MG63 (cell line): ENCODE results near the gene CACNA1D. TPM values are rescaled to one million over a fixed set of nuclear protein-coding genes. Genes with fewer than 3 reads are reported as not detected.
A peak's percentile ranks its signal among the peaks of the same experiment; 100 is the strongest.
"Not testable (repeated sequence)": the region's sequence is repeated elsewhere in the genome, so short reads cannot be mapped to it uniquely, and the experiment has no call there.

Experiments used
- DNase-seq: peaks from one replicate; pipeline ENCODE4 v3.0.0-alpha.2; 2020
- H3K27me3 ChIP-seq: fragments of 250-450 bp; sonication (Bioruptor Pico); 2 replicates; pipeline ENCODE4 v1.5.1; 2020; ENCODE audit warnings: mild to moderate bottlenecking, moderate library complexity
- H3K36me3 ChIP-seq: fragments of 250-450 bp; sonication (Bioruptor Pico); 2 replicates; pipeline ENCODE4 v1.5.1; 2020; ENCODE audit warnings: mild to moderate bottlenecking, moderate library complexity
- H3K4me3 ChIP-seq: fragments of 250-450 bp; sonication (Bioruptor Pico); 2 replicates; pipeline ENCODE4 v1.5.1; 2020; ENCODE audit warnings: mild to moderate bottlenecking, moderate library complexity
- H3K9me3 ChIP-seq: fragments of 250-450 bp; sonication (Bioruptor Pico); 2 replicates; pipeline ENCODE4 v1.5.1; 2020; ENCODE audit warnings: mild to moderate bottlenecking, moderate library complexity
- total RNA-seq: library from RNA; depleted of rRNA; stranded (reverse); fragments of >200 nt; shearing (Covaris generic); gene quantifications from 2 replicates; pipeline ENCODE4 v1.2.3, GENCODE V29; 2014; ENCODE audit warnings: low replicate concordance; rRNA removed

CACNA1D gene
- not detected in 2 replicates for total RNA-seq

DNA sequence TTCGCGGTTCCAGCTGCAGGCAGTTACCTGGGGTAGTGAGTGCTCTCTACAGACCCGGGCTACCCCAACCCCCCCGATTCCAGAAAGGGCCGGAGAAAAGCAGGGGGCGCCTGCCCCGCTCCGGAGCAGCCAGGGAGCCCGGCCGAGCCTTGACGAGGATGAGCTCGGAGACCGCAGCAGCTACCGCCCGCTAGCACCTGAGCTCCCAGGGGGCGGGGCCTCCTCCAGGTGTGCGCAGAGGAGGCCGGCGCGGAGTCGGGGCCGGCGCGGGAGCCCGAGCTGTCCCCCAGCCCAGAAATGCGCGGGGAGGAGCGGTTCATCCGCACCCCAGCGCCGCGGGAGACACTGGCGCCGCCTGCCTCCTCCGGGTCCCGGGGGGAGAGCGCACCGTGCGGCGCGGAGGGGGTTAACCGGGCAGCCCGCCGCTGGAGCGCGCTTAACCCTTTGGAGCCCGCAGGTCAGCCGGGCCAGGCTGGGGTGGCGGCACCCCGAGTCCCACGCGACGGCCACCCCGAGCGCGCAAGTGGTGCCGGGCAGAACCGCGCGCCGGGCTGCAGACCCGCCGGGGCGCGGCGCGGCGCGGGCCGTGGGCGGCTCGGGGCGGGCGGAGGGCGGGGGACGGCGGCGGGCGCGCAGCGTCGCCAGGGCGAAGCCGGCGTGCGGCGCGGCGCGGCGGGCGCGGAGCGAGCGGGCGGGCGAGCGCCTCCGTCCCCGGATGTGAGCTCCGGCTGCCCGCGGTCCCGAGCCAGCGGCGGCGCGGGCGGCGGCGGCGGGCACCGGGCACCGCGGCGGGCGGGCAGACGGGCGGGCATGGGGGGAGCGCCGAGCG is at the start of gene CACNA1D:
CACNA1D (plus strand) TSS at position 649 of the 829 bp plus-strand sequence. CDS start 556 bp downstream, outside the sequence.
- Histone ChIP-seq H3K9me3 (no peaks in the 10 kb centered on the region), H3K36me3 (no peaks in the 10 kb centered on the region), H3K27me3 (no peaks in the 10 kb centered on the region), H3K4me3 (peak within 1 kb of the TSS; percentile 24; the same call in 1 of the 2 replicates)
- DNase-seq: peak; percentile 28

DNA sequence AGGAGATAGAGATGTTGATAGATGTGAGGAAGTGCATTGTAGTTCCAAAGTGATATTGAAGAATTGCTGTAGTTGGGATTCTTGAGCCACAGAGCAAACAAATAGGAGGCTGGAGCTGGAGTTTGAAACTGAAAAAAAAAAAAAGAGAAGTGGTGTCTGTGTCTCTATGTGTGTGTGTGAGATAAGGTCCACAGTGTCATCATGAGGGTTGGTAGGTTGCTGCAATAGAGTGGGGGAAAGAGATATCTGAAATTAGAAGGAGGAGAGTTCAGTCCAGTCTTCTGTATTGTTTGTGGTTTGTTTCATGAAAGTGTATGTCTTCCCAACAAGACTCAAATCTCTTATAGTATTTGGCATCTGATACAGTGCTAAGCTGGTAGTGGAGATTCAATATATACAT is 37.3 kb upstream of the CACNA1D start:
- Histone ChIP-seq H3K9me3 (no peaks in the 10 kb centered on the region), H3K27me3 (no peaks in the 10 kb centered on the region), H3K4me3 (no peak overlapping the region), H3K36me3 (no peaks in the 10 kb centered on the region)
- no peak for DNase-seq

DNA sequence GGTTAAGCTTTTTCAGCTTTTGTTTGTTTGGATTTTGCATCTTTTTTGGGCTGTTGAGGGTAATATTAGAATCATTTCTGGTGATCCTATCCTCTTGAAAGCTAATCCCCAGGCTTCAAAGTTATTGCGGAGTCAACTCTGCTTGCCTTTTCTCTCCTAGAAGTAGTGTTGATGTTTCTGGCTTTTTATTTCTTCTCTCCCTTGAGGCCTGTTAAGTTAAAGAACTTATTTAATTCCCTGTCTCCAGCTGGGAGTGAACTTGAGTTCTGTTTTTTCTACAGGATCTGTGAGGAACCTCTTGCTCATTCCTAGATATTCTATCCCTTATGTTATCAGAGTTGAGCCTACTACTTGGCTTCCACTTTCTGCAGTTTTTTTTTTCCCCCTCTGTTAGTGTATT is 34.1 kb upstream of the CACNA1D start:
- H3K9me3 ChIP-seq: no peaks in the 10 kb centered on the region
- no peaks in the 10 kb centered on the region for H3K27me3 ChIP-seq
- H3K4me3 ChIP-seq: no peak overlapping the region
- H3K36me3 ChIP-seq: no peaks in the 10 kb centered on the region
- no peak for DNase-seq

DNA sequence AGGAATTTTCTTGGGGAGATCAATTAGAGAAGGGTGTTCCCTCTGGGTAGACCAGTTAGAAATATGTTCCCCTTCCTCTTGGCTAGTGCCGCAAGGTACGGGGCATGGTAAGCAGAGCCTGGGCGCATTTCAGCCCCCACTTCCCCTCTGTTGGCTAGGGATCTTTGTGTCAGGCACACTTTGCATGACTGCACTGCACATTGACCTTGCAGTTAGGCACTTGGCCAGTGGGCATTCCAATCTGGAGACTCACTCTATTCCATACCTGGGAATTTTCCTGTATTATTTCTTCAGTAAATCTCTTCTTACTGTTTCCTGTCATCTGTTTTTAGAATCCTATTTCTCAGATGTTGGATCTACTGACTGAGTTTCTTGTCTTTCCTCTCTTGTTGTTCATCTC is 30.0 kb upstream of the CACNA1D start:
- no peaks in the 10 kb centered on the region for H3K27me3 ChIP-seq
- DNase-seq: no peak
- H3K36me3 ChIP-seq: no peaks in the 10 kb centered on the region
- no peak overlapping the region for H3K4me3 ChIP-seq
- H3K9me3 ChIP-seq: no peaks in the 10 kb centered on the region

DNA sequence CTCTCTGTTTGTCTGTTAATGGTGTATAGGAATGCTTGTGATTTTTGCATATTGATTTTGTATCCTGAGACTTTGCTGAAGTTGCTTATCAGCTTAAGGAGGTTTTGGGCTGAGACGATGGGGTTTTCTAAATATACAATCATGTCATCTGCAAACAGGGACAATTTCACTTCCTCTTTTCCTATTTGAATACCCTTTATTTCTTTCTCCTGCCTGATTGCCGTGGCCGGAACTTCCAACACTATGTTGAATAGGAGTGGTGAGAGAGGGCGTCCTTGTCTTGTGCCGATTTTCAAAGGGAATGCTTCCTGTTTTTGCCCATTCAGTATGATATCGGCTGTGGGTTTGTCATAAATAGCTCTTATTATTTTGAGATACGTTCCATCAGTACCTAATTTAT is 24.7 kb upstream of the CACNA1D start:
- not testable (repeated sequence) for H3K9me3 ChIP-seq, H3K4me3 ChIP-seq, H3K36me3 ChIP-seq, DNase-seq, H3K27me3 ChIP-seq

DNA sequence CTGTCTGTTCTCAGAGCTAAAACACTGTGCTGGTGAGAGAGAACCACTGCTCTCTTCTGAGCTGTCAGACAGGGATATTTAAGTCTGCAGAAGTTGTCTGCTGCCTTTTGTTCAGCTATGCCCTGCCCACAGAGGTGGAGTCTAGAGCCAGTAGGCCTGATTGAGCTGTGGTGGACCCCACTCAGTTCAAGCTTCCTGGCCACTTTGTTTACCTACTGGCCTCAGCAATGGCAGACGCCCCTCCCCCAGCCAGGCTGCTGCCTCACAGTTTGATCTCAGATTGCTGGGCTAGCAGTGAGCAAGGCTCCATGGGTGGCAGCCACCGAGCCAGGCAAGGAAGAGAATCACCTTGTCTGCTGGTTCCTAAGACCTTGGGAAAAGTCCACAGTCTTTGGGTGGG is 21.0 kb upstream of the CACNA1D start:
- Histone ChIP-seq H3K4me3 (no peak overlapping the region), H3K36me3 (no peaks in the 10 kb centered on the region), H3K27me3 (no peaks in the 10 kb centered on the region), H3K9me3 (no peaks in the 10 kb centered on the region)
- no peak for DNase-seq

DNA sequence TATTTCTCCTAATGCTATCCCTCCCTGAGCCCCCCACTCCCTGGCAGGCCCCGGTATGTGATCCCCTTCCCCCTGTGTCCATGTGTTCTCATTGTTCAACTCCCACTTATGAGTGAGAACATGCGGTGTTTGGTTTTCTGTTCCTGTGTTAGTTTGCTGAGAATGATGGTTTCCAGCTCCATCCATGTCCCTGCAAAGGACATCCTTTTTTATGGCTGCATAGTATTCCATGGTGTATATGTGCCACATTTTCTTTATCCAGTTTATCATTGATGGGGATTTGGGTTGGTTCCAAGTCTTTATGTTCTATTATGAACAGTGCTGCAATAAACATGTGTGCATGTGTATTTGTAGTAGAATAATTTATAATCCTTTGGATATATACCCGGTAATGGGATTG is 18.0 kb upstream of the CACNA1D start:
- not testable (repeated sequence) for DNase-seq, H3K36me3 ChIP-seq

DNA sequence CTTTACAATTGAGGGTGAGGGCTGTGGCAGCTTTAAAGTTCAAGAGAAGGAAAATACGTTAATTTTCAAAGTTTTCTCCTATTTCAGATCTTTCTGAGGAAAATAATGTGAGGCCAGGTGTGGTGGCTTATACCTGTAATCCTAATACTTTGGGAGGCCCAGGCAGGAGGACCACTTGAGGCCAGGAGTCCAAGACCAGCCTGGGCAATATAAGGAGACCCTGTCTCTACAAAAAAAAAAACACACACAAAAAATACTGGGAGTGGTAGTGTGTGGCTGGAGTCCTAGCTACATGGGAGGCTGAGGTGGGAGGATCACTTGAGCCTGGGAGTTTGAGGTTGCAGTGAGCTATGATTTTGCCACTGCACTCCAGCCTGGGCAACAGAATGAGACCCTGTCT is 16.7 kb upstream of the CACNA1D start:
- H3K4me3 ChIP-seq, H3K9me3 ChIP-seq, H3K27me3 ChIP-seq, DNase-seq, H3K36me3 ChIP-seq: not testable (repeated sequence)

More for the DNA sequence above, 18.0 kb upstream of the CACNA1D start:
- H3K9me3 ChIP-seq, H3K27me3 ChIP-seq, H3K4me3 ChIP-seq: not testable (repeated sequence)

DNA sequence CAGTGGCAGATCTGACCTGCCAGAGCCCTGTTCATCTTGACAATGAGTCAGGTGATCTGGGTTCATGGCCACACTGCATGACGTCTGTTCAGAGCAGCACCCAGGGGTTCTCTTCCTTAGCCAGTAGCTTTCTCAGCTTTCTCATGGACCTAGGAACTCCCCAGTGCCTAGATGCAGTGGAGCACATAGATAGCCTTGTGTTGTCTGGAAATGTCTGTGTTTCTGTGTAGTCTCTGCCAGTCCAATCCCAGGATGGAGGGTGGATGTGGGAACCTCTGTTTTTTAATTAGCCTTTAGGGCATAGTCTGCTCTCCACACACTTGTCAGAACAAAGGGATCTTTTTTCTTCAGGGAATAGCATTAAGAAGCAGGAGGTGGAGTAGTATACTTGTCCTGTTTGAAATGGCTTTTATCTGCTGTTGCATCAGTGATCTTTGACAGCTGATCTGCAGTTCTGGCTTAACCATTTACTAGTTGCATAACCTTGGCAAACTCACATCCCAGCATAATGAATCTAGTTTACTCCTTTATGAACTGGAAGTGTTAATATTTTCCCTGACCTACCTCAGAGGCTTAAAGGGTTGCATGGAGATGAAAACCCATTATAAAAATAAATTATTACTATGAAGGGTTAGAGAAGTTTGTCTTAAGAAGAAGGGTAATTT is 16.1 kb upstream of the CACNA1D start:
- Histone ChIP-seq H3K27me3 (no peaks in the 10 kb centered on the region), H3K9me3 (no peaks in the 10 kb centered on the region), H3K36me3 (no peaks in the 10 kb centered on the region), H3K4me3 (no peak overlapping the region)
- DNase-seq: no peak

DNA sequence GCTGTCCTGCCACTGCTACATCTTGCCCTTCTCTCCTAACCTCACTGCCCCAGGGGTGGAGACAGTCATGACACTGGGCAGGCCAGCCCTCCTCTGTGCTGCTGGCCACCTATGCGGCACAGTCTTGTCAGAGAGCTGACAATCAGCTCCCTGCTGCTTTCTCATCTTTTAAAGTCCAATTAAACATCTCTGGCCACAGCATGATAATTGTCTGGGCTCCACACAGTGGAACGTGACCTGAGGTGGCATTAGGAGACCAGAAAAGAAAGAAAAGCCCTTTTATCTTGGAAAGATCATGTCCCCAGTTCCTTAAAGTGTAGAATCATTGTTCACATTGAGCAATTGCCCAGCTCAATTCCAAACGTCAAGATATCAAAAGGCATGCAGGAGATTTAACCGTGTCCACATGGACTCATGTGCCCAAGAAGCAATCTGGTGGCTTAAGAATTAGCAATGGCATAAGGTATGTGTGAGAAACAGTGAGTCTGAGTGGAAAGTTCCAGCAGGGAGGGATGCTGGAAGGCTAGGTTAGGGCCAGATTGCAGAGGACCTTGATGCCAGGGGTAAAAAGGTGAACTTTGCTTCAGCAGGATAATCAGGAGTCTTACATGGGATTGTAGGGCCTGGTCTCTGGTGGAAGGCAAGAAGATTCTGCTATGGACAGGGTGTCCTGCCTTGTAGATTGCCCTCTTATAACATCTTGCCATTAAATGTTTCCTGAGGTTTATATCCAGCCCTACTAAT is 15.3 kb upstream of the CACNA1D start:
- no peaks in the 10 kb centered on the region for H3K9me3 ChIP-seq
- no peak overlapping the region for H3K4me3 ChIP-seq
- H3K27me3 ChIP-seq: no peaks in the 10 kb centered on the region
- H3K36me3 ChIP-seq: no peaks in the 10 kb centered on the region
- DNase-seq: no peak

DNA sequence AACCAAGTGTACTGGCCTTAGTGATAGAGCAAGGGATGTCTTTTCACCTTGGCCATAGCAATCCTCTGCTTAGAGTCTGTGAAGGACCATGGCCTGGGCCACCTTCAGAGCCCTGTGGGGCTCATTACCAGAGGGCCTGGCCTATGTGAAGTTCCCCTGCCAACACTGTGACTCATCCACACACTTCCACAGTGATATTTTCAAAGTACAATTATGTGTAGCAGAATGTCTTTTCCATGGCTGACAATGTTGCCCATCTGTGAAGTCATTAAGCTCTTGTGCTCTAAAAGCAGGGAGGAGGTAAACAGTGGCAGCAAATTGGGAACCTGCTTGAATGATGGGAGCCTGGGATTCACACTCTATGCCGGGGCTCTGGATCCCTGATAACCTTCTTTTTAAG is 12.2 kb upstream of the CACNA1D start:
- DNase-seq: no peak
- no peak overlapping the region for H3K4me3 ChIP-seq
- H3K9me3 ChIP-seq: no peaks in the 10 kb centered on the region
- H3K36me3 ChIP-seq: no peaks in the 10 kb centered on the region
- no peaks in the 10 kb centered on the region for H3K27me3 ChIP-seq

DNA sequence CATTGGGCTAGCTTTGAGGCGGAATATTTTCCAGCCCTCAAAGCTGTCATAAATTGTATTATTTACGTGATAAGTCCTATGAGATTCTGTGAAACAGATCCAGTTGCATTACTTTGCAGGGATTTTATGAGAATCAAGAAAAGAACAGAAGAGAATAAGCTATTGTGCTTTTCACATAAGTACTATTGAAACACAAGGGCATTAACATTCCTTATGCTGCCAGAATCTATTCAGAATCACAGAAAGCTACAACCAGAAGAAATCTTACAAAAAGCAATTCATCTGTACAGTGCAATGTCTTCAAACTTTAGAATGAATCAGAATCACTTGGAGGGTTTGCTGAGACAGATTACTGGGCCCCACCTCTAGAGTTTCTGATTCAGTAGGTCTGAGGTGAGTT is 10.6 kb upstream of the CACNA1D start:
- Histone ChIP-seq H3K4me3 (no peak overlapping the region), H3K36me3 (no peaks in the 10 kb centered on the region), H3K27me3 (no peaks in the 10 kb centered on the region), H3K9me3 (no peaks in the 10 kb centered on the region)
- DNase-seq: no peak

DNA sequence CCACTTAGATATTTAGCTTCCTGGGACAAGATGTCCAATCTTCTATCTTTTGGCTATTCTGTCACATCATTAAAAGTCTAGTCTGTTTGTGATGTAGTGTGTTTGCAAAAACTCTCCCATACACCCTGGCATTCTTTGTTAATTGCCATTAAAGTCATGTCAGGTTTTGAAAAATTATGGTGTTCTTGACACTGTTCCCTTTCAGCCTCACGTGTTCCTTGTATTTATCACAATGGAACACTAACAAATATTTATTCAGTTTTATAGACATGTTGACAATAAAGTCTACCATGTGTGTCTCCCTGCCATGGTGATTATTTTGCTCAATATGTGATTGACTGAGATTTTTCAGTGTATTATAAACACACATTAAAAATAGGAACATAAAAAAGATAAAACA is 9.4 kb upstream of the CACNA1D start:
- H3K4me3 ChIP-seq: no peak overlapping the region
- H3K9me3 ChIP-seq: no peaks in the 10 kb centered on the region
- no peaks in the 10 kb centered on the region for H3K36me3 ChIP-seq
- DNase-seq: no peak
- H3K27me3 ChIP-seq: no peaks in the 10 kb centered on the region

DNA sequence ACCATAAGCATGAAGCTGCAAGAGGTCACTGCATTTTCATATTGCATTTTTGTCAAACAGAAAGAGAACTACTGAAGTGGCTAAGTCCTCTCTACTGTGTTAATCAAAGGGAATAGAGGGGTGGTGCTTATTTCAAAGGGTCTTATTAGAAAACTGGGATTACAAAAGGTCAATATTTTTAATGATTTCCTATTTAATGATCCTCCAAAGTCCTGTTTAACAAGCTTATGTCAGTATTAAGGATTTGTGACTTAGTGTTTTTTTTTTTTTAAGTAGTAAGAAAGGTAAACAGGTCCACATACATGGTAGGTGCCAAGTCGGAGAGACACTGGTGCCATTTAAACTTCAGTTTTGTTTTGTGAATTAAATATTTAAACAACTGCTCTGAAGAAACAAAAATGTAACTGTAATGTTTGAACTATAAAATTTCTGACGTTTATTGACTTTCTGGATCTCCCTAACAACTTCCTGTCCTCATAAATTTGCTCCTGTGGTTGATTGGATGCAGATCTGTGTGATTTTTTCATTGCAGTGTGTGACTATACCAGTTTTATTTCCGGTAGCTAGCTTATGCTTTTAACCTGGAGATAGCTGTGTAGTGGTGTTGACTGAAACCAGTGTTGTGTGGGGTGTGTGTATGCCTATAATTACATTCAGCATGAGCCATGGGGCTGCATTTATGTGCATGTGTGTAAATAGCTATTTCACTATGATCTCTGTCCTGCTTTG is 8.6 kb upstream of the CACNA1D start:
- Histone ChIP-seq H3K36me3 (no peaks in the 10 kb centered on the region), H3K4me3 (no peak overlapping the region), H3K9me3 (no peaks in the 10 kb centered on the region), H3K27me3 (no peaks in the 10 kb centered on the region)
- DNase-seq: no peak

DNA sequence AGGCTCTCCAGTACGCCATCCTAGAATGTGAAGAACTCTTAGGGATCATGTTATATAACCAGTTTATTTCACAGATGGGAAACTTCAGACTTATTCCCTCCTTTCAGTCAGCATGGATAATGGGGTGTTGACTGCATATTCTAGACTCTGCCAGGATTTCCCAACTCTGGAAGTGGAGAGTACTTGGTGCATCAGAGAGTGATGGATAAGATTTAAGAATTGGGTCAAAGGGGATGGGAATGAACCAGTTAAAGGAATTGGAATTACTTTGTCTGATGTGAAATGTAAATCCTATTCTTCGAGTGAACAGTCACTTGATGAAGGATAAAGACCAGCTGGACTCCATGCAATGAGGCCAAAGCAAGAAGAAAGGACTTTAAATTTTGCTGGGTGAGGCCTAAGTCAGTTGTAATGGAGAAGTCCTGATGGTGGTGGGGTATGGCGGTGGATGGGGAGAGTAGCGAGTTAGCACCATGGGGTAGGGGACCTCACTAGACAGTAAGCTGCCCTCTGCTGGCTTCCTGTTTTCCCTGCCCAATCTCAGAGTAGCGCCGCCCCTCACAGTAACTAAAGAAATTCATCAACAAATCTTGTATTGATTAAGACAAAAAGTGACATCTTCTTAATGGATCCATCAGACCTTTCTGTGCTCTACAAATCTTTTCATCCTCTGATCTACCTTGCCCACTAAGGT is 7.3 kb upstream of the CACNA1D start:
- H3K9me3 ChIP-seq: no peaks in the 10 kb centered on the region
- no peak for DNase-seq
- no peaks in the 10 kb centered on the region for H3K27me3 ChIP-seq
- no peak overlapping the region for H3K4me3 ChIP-seq
- no peaks in the 10 kb centered on the region for H3K36me3 ChIP-seq

DNA sequence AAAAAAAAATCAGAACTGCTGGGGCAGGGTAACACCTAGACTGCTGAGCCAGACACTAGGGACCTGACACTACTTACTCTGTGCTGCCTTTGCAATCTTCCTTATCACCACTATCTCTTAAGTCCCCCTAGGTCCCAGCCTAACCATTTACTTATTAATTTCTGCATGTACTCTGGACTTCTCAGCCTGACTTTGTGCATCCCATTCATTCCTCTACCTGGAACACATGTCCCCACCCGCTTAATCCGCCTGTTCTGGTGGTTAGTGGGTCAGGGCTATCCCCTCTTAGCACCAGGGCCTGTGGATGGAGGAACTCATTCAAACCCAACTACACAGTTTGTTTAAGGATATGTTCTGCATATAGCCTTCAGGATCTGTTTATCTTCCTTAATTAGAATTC is 5.0 kb upstream of the CACNA1D start:
- Histone ChIP-seq H3K27me3 (no peaks in the 10 kb centered on the region), H3K36me3 (no peaks in the 10 kb centered on the region), H3K9me3 (no peaks in the 10 kb centered on the region), H3K4me3 (no peak overlapping the region)
- DNase-seq: no peak
